A549 (cell line): ENCODE results near the gene ASIP. TPM values are rescaled to one million over a fixed set of nuclear protein-coding genes. Genes with fewer than 3 reads are reported as not detected.
A peak's percentile ranks its signal among the peaks of the same experiment; 100 is the strongest.

ENCODE experiments used
- ATAC-seq, 2 experiments: fragments of 200-7000 bp in 1 of 2; fragments of >200 bp in 1 of 2; cut with Nextera tagmentation in 1 of 2; cut with Tn5 transposase in 1 of 2; 3 replicates each; pipeline versions ENCODE4 v1.8.0 to v1.9.1; 2018 to 2020; ENCODE audit warnings: mild to moderate bottlenecking in 1 of 2, moderate library complexity in 1 of 2
- CTCF ChIA-PET: fragments of 300-600 bp; sonication (Branson Sonifier 250); formaldehyde crosslinking; extraction: SDS; loops from one replicate; lab custom pipeline; 2021; ENCODE audit warnings: antibody characterized with exemption, inconsistent platforms; lab: Yijun Ruan, JAX
- POLR2A ChIA-PET: fragments of 350-600 bp; formaldehyde crosslinking; extraction: SDS; loops from one replicate; lab custom pipeline; 2021; ENCODE audit warnings: antibody characterized with exemption, inconsistent platforms; lab: Yijun Ruan, JAX
- DNase-seq, 2 experiments: peaks; one replicate each; pipeline versions ENCODE4 v3.0.0 to v3.0.0-alpha.2; 2011 to 2016; ENCODE audit warnings: low read depth in 1 of 2, low spot score in 1 of 2
- FAIRE-seq: peaks from 2 replicates; lab custom pipeline; 2011; peaks lifted over from hg19 to GRCh38; lab: Jason Lieb, UNC
- H3K27ac ChIP-seq, 2 experiments: fragments of >200 bp; sonication (Bioruptor Twin); formaldehyde crosslinking; 3 replicates each; pipeline ENCODE4 v1.5.1; 2016 to 2017
- H3K4me1 ChIP-seq: fragments of >200 bp; sonication (Bioruptor Twin); formaldehyde crosslinking; 3 replicates; pipeline ENCODE4 v1.6.1; 2016
- H3K4me2 ChIP-seq: fragments of >200 bp; sonication (Bioruptor Twin); formaldehyde crosslinking; 3 replicates; pipeline ENCODE4 v1.6.1; 2016
- H3K4me3 ChIP-seq: fragments of >200 bp; sonication (Bioruptor Twin); formaldehyde crosslinking; 3 replicates; pipeline ENCODE4 v1.5.1; 2016
- H3K9me3 ChIP-seq: fragments of >200 bp; sonication (Bioruptor Twin); formaldehyde crosslinking; 3 replicates; pipeline ENCODE4 v1.6.1; 2016
- E2F6 ChIP-seq: IDR thresholded peaks from 2 replicates; pipeline ENCODE4 v1.6.1; 2012; ENCODE audit warnings: low read depth, borderline replicate concordance
- EHMT2 ChIP-seq: fragments of 200-600 bp; sonication (generic); IDR thresholded peaks from 2 replicates; pipeline ENCODE4 v1.6.1; 2016; ENCODE audit warnings: antibody characterized with exemption, low read depth, mild to moderate bottlenecking, moderate library complexity
- EP300 ChIP-seq, 2 experiments: fragments of >200 bp; sonication (Bioruptor Twin); formaldehyde crosslinking; IDR thresholded peaks; 2 replicates in 1 of 2; 3 replicates in 1 of 2; pipeline ENCODE4 v1.6.1; 2016 to 2017
- HDAC2 ChIP-seq: fragments of 200-600 bp; sonication (generic); IDR thresholded peaks from 2 replicates; pipeline ENCODE4 v1.6.1; 2016
- HEYL ChIP-seq: fragments of 250-450 bp; sonication (Bioruptor Pico); IDR thresholded peaks from 2 replicates; pipeline ENCODE4 v1.8.0; 2021; ENCODE audit warnings: mild to moderate bottlenecking, moderate library complexity
- HOXA7 ChIP-seq: fragments of 250-450 bp; sonication (Bioruptor Pico); IDR thresholded peaks from 2 replicates; pipeline ENCODE4 v1.5.0; 2020; ENCODE audit warnings: mild to moderate bottlenecking, moderate library complexity
- KDM5A ChIP-seq: fragments of 200-600 bp; sonication (generic); IDR thresholded peaks from 2 replicates; pipeline ENCODE4 v1.6.1; 2016; ENCODE audit warnings: antibody characterized with exemption, mild to moderate bottlenecking
- MAFK ChIP-seq: fragments of 450-650 bp; IDR thresholded peaks from 2 replicates; pipeline ENCODE4 v1.6.1; 2014; ENCODE audit not compliant: partially characterized antibody
- MYC ChIP-seq: IDR thresholded peaks from 2 replicates; pipeline ENCODE4 v1.6.1; 2012; ENCODE audit warnings: mild to moderate bottlenecking, inconsistent platforms, low read length, improper control_type of control experiment, borderline replicate concordance
- NFE2L2 ChIP-seq: fragments of 150-350 bp; conservative IDR thresholded peaks from 2 replicates; pipeline ENCODE4 v1.6.1; 2014; ENCODE audit warnings: low read length
- POLR2AphosphoS2 ChIP-seq: conservative IDR thresholded peaks from 2 replicates; pipeline ENCODE4 v1.6.1; 2012; ENCODE audit warnings: low read length, improper control_type of control experiment, inconsistent platforms
- REST ChIP-seq: fragments of 200-600 bp; sonication (generic); IDR thresholded peaks from 2 replicates; pipeline ENCODE4 v1.6.1; 2016; ENCODE audit warnings: antibody characterized with exemption, mild to moderate bottlenecking, moderate library complexity
- RFX5 ChIP-seq: fragments of 450-650 bp; IDR thresholded peaks from 2 replicates; pipeline ENCODE4 v1.7.1; 2014; ENCODE audit warnings: antibody characterized with exemption, mild to moderate bottlenecking, moderate library complexity
- TP53 ChIP-seq: fragments of 250-450 bp; sonication (Bioruptor Pico); IDR thresholded peaks from 2 replicates; pipeline ENCODE4 v1.5.0; 2021; ENCODE audit warnings: mild to moderate bottlenecking, moderate library complexity
- ZNF302 ChIP-seq: fragments of 250-450 bp; sonication (Bioruptor Pico); IDR thresholded peaks from 2 replicates; pipeline ENCODE4 v1.9.0; 2021; ENCODE audit warnings: inconsistent platforms, mild to moderate bottlenecking, moderate library complexity
- ZSCAN20 ChIP-seq: fragments of 250-450 bp; sonication (Bioruptor Pico); IDR thresholded peaks from 2 replicates; pipeline ENCODE4 v1.8.0; 2022; ENCODE audit warnings: mild to moderate bottlenecking, moderate library complexity
- WGBS: methylation state at CpG from one replicate; pipeline ENCODE4 v1.1.6; 2017; ENCODE audit errors: missing lambda C conversion rate; 5-methylcytosine and 5-hydroxymethylcytosine counted together
- polyA plus RNA-seq, 4 experiments: library from polyadenylated mRNA; depleted of rRNA in 3 of 4; stranded (reverse); fragments of >200 nt; fragmentation: RNase III in 1 of 4; extraction: RNeasy Plus Mini Kit Qiagen cat#74134 plus additional on column Dnase treatment in 1 of 4; gene quantifications; 2 replicates in 3 of 4; 3 replicates in 1 of 4; pipeline ENCODE4 v1.2.3, GENCODE V29; 2011 to 2017
- TF ChIP-seq, protein P1 (sequence below): fragments of 250-450 bp; sonication (Bioruptor Pico); IDR thresholded peaks from 2 replicates; pipeline ENCODE4 v1.5.0; 2020; ENCODE audit warnings: low read depth, mild to moderate bottlenecking, moderate library complexity

The ASIP gene
- polyA plus RNA-seq, 2 of the 4 experiments (the other 2 are of a cell fraction), result not detected

DNA sequence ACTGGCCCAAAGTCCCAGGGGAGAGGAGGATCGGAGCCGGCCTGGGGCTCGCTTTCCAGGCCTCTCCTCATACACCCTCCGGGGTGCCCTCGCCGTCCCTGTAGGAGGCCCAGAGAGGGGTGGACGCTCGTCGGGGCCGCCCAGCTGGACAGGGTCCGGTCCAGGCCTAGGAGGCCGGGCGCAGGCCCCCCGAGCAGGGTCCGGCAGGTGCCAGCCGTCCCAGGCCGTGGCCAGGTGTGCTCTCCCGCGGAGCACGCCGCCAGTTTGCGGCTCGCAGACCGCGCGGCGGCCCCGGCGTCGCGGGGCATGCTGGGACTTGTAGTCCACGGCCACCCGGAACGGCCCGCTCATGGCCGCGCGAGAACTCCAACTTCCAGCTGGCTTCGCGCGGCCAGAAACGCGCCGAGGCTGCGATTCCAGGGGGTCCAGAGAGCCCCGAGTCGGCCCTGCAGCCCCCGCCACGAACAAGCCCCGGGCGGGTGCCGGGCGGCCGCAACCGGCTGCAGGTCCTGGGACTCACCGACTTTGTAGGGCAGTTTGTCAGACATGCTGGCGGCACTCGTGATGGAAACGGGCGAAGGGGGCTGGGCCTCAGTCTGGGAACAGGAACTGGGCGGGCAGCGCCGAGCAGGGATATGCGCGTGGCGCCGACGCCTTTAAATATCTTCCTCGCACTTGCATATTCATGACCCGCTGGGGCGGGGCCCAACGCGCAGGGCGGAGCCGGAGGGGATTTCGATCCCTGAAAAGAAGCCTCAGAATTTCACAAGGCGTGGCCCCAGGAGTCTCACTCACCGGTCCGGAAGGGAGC, 61.7 kb downstream of the ASIP start, which contains the start of gene AHCY (continued):
- TF ChIP-seq REST, result peak; percentile 50
- TF ChIP-seq NFE2L2, result no peak
- peak; percentile 56 for TF ChIP-seq MAFK
- TF ChIP-seq RFX5, result no peak
- TF ChIP-seq HDAC2, result no peak
- TF ChIP-seq E2F6, result peak; percentile 71; the same call in 1 of the 2 replicates
- TF ChIP-seq ZSCAN20 (CRISPR knock-in tag), result no peak

DNA sequence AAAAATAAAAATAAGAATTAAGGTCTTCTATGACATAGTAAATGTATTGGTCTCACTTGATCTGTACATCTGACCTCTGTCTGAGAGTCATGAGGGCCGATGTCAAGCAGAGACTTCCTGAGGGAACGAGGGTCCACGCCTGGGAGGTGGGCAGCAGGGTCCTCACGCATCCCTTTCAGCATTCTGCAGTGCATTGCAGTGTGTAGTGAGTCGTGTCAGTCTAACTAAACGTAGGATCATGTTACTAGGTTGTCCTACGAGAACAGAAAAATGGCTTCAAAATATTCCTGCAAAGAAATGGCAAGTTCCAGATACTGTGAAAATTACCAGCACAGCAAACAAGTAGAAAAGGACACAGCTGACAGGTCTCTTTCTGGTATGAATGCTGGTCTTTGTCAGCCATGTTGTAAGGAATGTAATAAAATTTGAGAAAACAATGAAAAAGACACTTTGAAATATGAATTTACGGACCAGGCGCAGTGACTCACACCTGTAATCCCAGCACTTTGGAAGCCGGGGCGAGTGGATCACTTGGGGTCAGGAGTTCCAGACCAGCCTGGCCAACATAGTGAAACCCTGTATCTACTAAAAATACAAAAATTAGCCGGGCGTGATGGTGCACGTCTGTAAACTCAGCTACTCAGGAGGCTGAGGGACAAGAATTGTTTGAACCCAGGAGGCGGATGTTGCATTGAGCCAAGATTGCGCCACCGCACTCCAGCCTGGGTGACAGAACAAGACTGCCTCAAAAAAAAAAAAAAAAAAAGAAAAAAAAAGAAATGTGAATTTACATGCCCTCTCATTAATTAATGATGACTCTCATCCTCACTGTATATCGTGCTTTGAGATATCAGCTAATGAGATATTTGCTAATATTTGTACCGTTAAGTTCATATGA, 64.4 kb downstream of the ASIP start:
- FAIRE-seq, result no peak
- Histone ChIP-seq H3K4me1 (peaks cover 22% of the 10 kb centered on the region), H3K4me3 (no peak overlapping the region), H3K27ac (no peak overlapping the region), H3K9me3 (no peaks in the 10 kb centered on the region), H3K4me2 (no peak overlapping the region)
- no peak for ATAC-seq
- 84% methylated on average over 19 of the region's 19 CpGs for WGBS
- no peak for DNase-seq
- no peak for TF ChIP-seq EHMT2
- no peak for TF ChIP-seq HEYL (CRISPR knock-in tag)
- TF ChIP-seq, protein P1, sequence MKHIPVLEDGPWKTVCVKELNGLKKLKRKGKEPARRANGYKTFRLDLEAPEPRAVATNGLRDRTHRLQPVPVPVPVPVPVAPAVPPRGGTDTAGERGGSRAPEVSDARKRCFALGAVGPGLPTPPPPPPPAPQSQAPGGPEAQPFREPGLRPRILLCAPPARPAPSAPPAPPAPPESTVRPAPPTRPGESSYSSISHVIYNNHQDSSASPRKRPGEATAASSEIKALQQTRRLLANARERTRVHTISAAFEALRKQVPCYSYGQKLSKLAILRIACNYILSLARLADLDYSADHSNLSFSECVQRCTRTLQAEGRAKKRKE (CRISPR knock-in tag), result no peak
- no peak for TF ChIP-seq EP300 (IDR thresholded peaks at IDR 0.05)
- no peak for TF ChIP-seq TP53
- TF ChIP-seq E2F6, result no peak
- TF ChIP-seq POLR2AphosphoS2, result no peak
- no peak for TF ChIP-seq ZNF302 (CRISPR knock-in tag)
- TF ChIP-seq NFE2L2, result no peak
- TF ChIP-seq KDM5A, result no peak
- TF ChIP-seq HOXA7 (CRISPR knock-in tag), result no peak
- TF ChIP-seq MYC, result no peak
- CTCF ChIA-PET, result interaction anchor here (0.6 to 1.0 kb wide), 3 partner anchors 13 to 115 kb away, joined by 3 to 4 read pairs (median 3); no protein-coding TSS in a partner anchor
- POLR2A ChIA-PET, result no interaction called here
